ENCODE results near the gene TMEM87B.

DNA sequence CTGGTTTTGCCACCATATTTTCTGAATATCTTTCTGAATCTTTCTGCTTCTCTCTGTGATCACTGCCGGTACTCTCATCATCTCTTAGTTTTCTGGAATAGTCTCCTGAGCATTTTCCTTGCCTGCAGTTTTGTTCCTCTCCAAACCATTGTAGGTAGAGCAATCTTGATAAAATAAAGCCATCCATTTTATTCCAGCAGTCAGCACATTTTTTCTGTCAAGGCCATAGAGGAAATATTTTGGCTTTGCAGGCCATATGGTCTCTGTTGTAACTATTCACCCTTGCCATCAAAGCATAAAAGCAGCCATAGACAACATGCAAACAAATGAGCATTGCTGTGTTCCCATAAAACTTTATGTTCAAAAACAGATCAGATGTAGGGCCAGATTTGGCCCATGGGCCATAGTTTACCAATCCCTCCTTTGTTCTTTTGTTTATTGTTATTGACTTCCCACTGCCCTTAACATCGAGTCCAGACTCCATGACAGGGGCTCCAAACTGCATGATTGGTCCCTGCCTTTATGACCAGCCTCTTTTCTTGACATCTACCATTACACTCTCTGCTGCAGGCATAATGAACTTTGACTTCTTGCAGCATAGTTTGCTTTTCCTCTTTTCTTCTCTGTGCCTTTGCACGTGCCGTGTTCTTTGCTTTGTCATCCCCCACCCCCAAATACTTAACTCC is 29.8 kb downstream of the TMEM87B start:
- TF ChIP-seq CBX8 (IDR thresholded peaks at IDR 0.05; ENCODE audit: borderline replicate concordance, low read depth, low read length) (no peak), POLR2A (IDR thresholded peaks at IDR 0.05; ENCODE audit: control extremely low read depth in 1 of 2, low read depth in 2 of 2, low read length in 2 of 2) (no peak), SP1 (IDR thresholded peaks at IDR 0.05; ENCODE audit: low read depth, low read length) (no peak), EZH2 (IDR thresholded peaks at IDR 0.05; ENCODE audit: low read depth, low read length, severe bottlenecking) (no peak), CTCF (IDR thresholded peaks at IDR 0.05; ENCODE audit: control extremely low read depth in 1 of 3, insufficient read depth in 1 of 3, low read depth in 1 of 3, low read length in 3 of 3) (no peak), BRCA1 (IDR thresholded peaks at IDR 0.05; ENCODE audit: low read depth, low read length) (no peak), MAFK (IDR thresholded peaks at IDR 0.05; ENCODE audit: low read depth, low read length) (no peak), MAX (IDR thresholded peaks at IDR 0.05) (no peak), EP300 (IDR thresholded peaks at IDR 0.05; ENCODE audit: borderline replicate concordance in 1 of 2, low read depth in 2 of 2, low read length in 2 of 2) (no peak), SUZ12 (IDR thresholded peaks at IDR 0.05; ENCODE audit: low read length) (no peak), JUND (IDR thresholded peaks at IDR 0.05; ENCODE audit: low read length) (no peak), ZNF274 (IDR thresholded peaks at IDR 0.05; ENCODE audit: borderline replicate concordance, extremely low read depth, low read length) (no peak), FOSL1 (IDR thresholded peaks at IDR 0.05; ENCODE audit: insufficient read depth, low read depth, low read length) (no peak)

Data from H1 (cell line).